Skeletal muscle cell (primary cell): Measurements from ENCODE around the gene LRCOL1.

Experiments
- DNase-seq: peaks from one replicate; pipeline ENCODE4 v3.0.0-alpha.2; 2010; ENCODE audit warnings: low read depth
- H3K4me3 ChIP-seq: 2 replicates; pipeline ENCODE4 v1.5.1; 2011; ENCODE audit warnings: low read depth, mild to moderate bottlenecking, control low read depth, low read length, moderate library complexity

The LRCOL1 gene

DNA sequence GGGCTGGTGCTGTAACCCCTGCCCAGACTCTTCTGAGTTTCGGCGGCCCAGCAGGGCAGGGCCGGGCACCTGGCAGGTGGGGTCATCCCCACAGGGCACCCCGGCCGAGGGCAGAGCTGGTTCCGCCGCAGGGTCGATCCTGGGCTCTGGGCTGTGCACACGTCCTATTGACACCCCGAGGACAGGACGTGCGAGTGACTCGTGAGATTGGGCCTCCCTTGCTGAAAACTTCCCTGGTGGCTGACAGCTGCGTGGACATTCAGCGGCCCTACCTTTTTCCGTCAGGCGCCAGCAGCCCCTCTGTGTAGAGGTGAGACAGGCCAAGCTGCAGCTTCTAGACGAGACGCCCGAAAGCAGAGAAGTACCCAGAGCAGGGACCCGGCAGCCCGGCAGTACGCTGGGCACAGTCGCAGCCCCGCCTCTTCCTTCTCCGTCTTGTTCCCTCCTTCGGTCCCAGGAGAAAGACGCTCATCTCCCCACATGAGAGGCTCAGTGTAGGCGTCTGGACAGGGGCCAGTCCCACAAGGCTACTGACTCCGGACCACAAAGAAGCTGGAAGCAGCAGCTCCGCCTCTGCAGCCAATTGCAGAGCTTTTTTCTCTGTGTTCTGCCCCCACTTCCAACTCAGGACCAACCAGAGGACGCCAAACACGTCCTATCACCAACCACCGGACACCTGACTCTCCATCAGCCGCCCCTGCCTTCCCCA, at the start of gene LRCOL1:
TSS of gene LRCOL1 (minus strand) at position 532 of the 709 bp plus-strand sequence. CDS start 4,331 bp downstream, outside the sequence.
- peak within 1 kb of the TSS; percentile 21 for H3K4me3 ChIP-seq
- peak; percentile 72 for DNase-seq

GRCh38 chr12:132660052-132660451, 49.7 kb upstream of the LRCOL1 start:
- DNase-seq = no peak
- H3K4me3 ChIP-seq = no peak overlapping the region

GRCh38 chr12:132659146-132659545, 48.8 kb upstream of the LRCOL1 start:
- no peak for DNase-seq
- H3K4me3 ChIP-seq = no peak overlapping the region

GRCh38 chr12:132658149-132658894, 47.9 kb upstream of the LRCOL1 start:
- no peak for DNase-seq
- H3K4me3 ChIP-seq = no peak overlapping the region

DNA sequence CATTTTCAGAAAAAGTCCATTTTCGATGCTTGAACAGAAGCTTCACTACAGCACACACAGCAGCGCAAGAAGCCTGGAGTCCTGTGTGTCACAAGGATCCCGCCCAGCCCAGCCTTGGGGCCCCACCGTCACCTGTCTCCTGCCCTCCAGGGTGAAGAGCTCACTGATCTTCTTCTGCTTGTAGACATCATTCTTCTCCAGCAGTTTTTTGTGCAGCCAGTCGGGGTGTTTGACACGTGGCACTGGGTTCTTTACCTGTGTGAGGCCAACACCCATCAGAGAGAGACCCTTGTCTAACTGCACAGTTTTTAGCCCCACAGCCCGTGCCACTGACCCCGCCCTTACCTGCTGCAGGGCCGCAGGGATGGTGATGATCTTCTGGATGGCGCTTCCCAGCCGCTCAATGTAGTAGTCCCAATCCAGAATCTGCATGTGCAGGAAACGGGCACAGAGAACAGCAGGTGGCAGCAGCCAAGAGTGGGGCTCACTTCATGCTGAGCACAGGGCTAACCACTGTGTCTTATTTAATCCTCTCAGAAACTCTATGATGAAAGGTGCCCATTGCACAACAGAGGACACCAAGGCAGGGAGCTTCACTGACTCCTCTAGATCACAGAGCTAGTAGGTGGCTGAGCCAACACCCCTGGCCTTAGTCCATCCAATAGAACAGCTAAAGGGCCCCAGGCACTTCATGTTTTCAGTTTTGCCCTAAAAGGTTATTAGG, 46.8 kb upstream of the LRCOL1 start:
- no peak for DNase-seq
- no peak overlapping the region for H3K4me3 ChIP-seq

GRCh38 chr12:132653567-132654290, 43.3 kb upstream of the LRCOL1 start:
- no peak for DNase-seq
- no peak overlapping the region for H3K4me3 ChIP-seq

GRCh38 chr12:132651444-132652100, 41.2 kb upstream of the LRCOL1 start:
- H3K4me3 ChIP-seq = no peak overlapping the region
- DNase-seq = no peak

DNA sequence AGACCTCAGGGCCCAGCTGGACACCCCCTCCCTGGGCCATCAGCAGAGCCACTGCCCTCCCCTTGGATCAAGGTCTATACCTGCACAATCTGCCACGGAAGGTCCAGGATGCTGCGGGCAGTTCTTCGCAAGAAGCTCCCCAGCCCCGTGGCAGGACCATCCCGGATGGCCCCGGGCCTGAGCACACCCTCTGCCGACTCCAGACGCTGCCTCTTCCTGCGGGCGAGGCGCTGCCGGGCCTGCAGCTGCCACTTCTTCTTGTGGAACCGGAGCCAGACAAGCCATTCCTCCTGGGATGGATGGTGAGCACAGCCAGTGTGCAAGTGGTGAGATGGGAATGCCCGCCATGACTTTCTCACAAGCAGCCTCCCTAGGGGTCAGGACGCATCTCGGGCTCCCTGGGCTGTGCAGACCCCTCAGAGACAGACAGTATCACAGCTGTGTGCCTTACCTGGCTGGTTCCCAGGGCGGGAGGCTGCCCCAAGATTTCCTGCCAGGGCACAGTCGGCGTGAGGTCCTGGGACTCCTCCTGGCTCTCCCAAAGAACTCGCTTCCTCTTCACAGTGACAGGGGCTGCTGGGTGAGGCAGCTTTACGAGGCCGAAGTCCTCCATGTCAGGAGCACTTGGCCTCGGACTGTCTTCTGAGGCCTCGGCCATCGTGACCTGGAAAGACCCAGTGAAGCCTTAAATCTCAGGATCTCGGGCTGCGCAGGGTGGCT, 39.0 kb upstream of the LRCOL1 start:
- H3K4me3 ChIP-seq = no peak overlapping the region
- DNase-seq = no peak

DNA sequence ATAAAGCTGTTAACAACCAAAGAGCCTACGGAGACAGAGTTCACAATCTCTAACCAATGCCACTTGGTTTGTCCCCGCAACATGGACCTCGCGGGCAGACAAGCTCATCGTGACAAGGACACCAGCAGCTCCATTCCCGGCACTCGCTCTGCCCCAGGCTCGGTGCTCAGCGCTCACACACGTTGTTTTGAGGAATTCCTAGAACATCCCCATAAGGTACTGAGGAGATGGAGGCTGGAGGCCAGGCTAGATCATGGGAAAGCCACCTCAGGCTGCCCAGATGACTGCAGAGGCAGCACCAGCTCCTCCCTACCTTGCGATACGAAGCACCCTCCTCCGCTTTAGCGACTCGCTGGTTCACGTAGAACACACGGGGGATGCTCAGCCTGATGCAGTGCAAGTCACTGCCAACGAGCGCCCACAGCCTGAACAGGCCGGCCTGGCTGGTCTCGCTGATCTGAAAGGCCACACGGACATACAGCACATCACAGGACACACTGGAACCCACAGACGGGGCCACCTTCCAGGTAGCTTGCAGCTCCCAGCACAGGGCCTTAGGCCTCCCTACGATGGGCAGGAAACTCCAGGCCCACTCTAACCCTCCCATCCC, 38.3 kb upstream of the LRCOL1 start:
- H3K4me3 ChIP-seq = no peak overlapping the region
- DNase-seq = no peak

- DNase-seq = no peak
- H3K4me3 ChIP-seq = no peak overlapping the region
These were observed 37.5 kb upstream of the LRCOL1 start for GRCh38 chr12:132647858-132648257.

- no peak overlapping the region for H3K4me3 ChIP-seq
- DNase-seq = no peak
These were observed 36.5 kb upstream of the LRCOL1 start for GRCh38 chr12:132646850-132647249.

DNA sequence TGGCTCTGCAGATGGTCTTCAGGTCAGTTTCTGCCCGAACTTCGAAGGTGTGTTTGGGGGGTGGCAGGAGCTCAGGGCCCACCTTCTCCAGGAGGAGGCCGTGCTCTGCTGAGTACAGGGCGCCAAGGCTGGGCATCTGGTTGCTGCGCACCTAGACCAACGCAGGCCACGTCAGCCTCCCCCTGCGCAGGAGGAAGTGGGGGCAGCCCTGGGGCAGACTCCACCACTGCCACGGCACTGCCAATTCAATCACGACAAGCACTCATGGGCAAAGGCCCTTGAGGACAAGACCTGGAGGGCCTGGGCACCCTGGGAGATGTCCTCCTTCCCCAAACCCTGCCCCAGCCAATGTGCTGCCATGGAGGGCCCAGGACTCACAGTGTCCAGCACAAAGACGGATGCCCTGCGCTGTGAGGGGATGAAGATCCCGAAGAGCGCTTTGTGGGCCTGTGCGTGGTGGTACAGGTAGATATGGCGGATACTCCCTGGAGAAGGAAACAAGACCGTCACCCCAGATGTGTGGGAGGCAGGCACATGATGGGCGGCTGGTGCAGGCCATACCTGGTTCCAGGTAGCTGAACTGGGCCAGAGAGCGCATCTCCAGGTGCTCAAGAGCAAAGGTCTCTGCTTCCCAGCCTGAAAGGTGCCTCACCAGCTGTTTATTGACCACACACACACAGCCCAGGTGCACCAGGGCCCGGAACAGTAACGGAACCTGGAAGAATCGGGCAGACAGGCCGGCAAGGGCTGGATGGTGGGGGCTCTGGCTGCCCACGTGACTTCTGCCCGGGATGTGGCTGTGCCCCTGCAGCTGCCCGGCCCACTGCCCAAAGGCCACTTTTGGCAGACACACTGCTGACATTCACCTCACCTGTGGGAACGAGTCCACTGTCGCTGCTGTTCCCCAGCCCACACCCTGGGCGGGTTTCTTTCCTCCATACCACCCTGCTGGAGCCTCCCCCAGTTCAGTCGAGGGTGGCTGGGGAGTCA, 32.8 kb upstream of the LRCOL1 start:
- DNase-seq = no peak
- H3K4me3 ChIP-seq = no peak overlapping the region

DNA sequence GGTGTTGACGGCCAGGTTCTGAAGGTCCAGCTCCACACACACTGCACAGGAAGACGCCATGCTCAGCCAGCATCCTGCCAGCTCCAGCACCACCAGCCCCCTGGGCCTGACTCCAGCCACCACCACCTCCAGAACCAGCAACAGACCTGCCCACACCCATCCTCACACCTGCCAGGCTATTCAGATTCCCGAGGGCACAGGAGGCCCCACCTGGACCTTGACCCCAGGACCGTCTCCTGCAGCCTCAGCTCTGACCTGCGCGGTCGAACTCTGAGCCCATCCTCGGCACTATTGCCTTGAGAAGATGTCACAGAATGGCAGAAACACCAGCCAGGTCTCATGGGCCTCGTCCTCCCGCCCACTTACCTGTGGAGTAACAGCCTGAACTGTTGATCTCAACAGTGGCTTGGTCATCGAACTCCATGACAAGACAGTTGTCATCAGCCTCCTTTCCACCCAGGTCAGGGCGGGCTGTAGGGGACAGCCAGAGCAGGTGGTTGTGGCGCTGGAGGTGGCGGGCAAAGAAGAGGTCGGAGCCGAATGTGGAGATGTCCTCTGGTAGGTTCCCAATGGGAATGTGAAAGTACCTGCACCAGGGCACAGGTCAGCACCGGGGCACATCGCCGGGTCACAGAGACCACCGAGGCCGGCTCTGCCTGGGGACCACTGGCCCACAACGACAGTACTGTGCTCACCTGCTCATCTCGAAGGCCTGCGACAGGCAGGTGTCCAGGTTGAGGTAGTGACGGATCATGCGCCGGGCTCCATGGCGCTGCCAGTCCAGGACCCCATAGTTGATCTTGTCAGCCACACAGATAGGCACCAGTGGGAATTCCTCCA, 31.6 kb upstream of the LRCOL1 start:
- no peak for DNase-seq
- no peak overlapping the region for H3K4me3 ChIP-seq

- no peak for DNase-seq
- no peak overlapping the region for H3K4me3 ChIP-seq
These were observed 30.6 kb upstream of the LRCOL1 start for GRCh38 chr12:132640936-132641335.

- no peak overlapping the region for H3K4me3 ChIP-seq
- DNase-seq = no peak
These were observed 29.7 kb upstream of the LRCOL1 start for GRCh38 chr12:132639956-132640520.
